Stimulated activated naive CD8-positive, alpha-beta T cell treated with anti-CD3 and anti-CD28 coated beads, Interleukin-15, Interleukin-2, amounts not matched to agents 100 ng/mL and 50 ng/mL, for 24 hours (primary cell): Measurements from ENCODE around the gene SORCS2.

Source experiments
- H3K27ac Mint-ChIP-seq: one replicate; pipeline ENCODE4 v1.8.0; 2021; ENCODE audit warnings: mild to moderate bottlenecking, mixed read lengths
- H3K27me3 Mint-ChIP-seq: one replicate; pipeline ENCODE4 v1.8.0; 2021; ENCODE audit warnings: mixed read lengths
- H3K36me3 Mint-ChIP-seq: one replicate; pipeline ENCODE4 v1.8.0; 2021; ENCODE audit warnings: low read depth, mixed read lengths
- H3K4me1 Mint-ChIP-seq: one replicate; pipeline ENCODE4 v1.8.0; 2021; ENCODE audit warnings: low read depth, mixed read lengths
- H3K4me3 Mint-ChIP-seq: one replicate; pipeline ENCODE4 v1.8.0; 2021; ENCODE audit warnings: mild to moderate bottlenecking, mixed read lengths
- H3K9me3 Mint-ChIP-seq: one replicate; pipeline ENCODE4 v1.8.0; 2021; ENCODE audit warnings: mixed read lengths

The SORCS2 gene

GRCh38 chr4:7243609-7244330 lies 51.4 kb downstream of the SORCS2 start:
- Mint-ChIP-seq H3K4me1 (no peaks in the 10 kb centered on the region), H3K27me3 (peaks cover 6% of the 10 kb centered on the region), H3K9me3 (no peaks in the 10 kb centered on the region), H3K36me3 (no peaks in the 10 kb centered on the region), H3K27ac (no peak overlapping the region), H3K4me3 (no peak overlapping the region)

DNA sequence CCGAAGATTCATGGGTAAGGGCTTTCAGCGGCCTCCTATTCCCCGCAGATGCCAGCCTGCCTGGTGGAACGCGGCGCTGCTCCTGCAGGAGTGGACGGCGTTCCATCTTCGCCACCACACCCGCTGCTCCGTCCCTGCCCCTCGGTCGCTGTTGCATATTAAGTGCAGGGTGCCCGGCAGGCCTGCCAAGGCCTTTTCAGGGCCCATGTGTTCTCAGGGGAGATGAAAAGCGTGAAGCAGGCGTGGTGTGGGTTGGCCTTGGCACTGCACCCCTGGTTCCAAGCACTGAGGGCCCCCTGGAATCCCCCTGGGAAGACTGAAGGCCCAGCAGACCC lies 52.0 kb downstream of the SORCS2 start:
- no peak overlapping the region for H3K4me3 Mint-ChIP-seq
- H3K27me3 Mint-ChIP-seq = peaks cover 6% of the 10 kb centered on the region
- H3K27ac Mint-ChIP-seq = no peak overlapping the region
- no peaks in the 10 kb centered on the region for H3K4me1 Mint-ChIP-seq
- H3K36me3 Mint-ChIP-seq = no peaks in the 10 kb centered on the region
- H3K9me3 Mint-ChIP-seq = no peaks in the 10 kb centered on the region

DNA sequence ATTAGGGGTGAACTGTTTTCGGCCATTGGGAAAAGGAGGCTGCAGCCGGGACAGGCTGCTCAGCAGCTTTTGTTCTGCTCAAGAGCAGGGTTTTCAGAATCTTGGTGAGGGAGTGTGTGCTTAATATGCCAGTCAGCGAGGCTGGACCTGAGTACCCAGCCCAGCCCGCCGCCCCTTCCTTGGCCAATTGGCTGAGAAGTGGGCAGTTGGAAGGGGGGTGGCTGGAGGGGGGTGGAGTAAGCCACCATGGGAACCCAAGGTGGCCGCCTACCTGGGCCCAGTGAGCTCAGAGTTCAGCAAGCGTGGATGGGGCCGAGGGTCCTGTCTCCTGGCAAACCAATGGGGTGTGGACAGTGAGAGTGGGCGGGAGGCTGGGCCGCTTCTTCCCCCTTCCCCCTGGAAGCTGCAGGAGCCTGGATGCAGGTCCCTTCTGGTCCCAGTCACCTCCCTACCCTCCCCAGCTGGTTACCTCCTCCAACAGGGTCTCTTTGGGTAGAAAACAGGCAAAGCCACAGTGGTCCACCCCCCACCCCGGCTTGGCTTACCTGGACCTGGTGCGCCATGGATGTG lies 52.5 kb downstream of the SORCS2 start:
- Mint-ChIP-seq H3K27me3 (peaks cover 6% of the 10 kb centered on the region), H3K9me3 (no peaks in the 10 kb centered on the region)

GRCh38 chr4:7247521-7247920 lies 55.2 kb downstream of the SORCS2 start:
- no peaks in the 10 kb centered on the region for H3K9me3 Mint-ChIP-seq

More for the DNA sequence above, 52.5 kb downstream of the SORCS2 start:
- H3K4me3 Mint-ChIP-seq = no peak overlapping the region
- H3K36me3 Mint-ChIP-seq = no peaks in the 10 kb centered on the region
- H3K27ac Mint-ChIP-seq = no peak overlapping the region
- no peaks in the 10 kb centered on the region for H3K4me1 Mint-ChIP-seq

DNA sequence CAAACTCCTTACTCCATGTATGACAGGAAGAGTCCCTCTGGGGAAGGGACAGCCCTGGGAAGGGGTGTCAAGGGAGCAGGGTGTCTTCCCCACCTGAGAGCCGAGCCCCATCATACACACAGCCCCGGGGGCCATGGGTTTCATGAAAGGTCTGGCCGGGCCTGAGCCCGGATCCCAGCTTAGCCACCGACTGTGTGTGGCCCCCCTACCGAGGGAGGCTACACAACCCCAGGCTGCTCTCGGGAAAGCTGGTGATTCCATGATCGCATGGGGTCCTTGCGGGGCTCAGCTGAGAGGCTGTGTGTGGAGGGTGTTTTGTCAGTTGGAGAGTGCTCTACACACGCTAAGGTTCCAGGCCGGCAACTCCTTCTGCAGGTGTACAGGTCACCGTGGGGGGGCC lies 55.6 kb downstream of the SORCS2 start:
- H3K4me1 Mint-ChIP-seq = no peaks in the 10 kb centered on the region
- H3K27me3 Mint-ChIP-seq = peaks cover 12% of the 10 kb centered on the region
- no peak overlapping the region for H3K27ac Mint-ChIP-seq
- no peak overlapping the region for H3K4me3 Mint-ChIP-seq
- no peaks in the 10 kb centered on the region for H3K9me3 Mint-ChIP-seq
- no peaks in the 10 kb centered on the region for H3K36me3 Mint-ChIP-seq

More at GRCh38 chr4:7247521-7247920, 55.2 kb downstream of the SORCS2 start:
- Mint-ChIP-seq H3K4me1 (no peaks in the 10 kb centered on the region), H3K36me3 (no peaks in the 10 kb centered on the region), H3K4me3 (no peak overlapping the region), H3K27ac (no peak overlapping the region), H3K27me3 (peaks cover 12% of the 10 kb centered on the region)

GRCh38 chr4:7248857-7249256 lies 56.5 kb downstream of the SORCS2 start:
- no peak overlapping the region for H3K4me3 Mint-ChIP-seq
- no peaks in the 10 kb centered on the region for H3K9me3 Mint-ChIP-seq
- no peak overlapping the region for H3K27ac Mint-ChIP-seq
- no peaks in the 10 kb centered on the region for H3K4me1 Mint-ChIP-seq
- peaks cover 12% of the 10 kb centered on the region for H3K27me3 Mint-ChIP-seq
- H3K36me3 Mint-ChIP-seq = no peaks in the 10 kb centered on the region

DNA sequence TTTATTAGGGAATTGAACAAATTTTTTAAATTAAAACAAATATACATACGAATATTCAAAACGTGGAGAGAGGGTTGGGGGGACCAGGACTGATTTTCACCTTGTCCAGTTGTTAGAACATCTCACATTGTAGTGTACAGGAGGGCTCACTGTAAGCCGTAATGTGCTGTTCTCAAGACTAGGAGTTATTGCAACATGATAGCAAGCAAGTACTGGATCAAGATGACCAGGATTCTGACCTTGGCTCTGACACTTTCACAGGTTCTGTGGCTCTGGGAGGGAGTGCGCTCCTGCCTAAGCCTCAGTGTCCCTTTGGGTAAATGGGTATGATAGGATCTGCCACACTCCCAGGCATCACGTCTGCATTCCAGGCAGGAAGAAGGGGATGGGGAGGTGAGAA lies 59.0 kb downstream of the SORCS2 start:
- Mint-ChIP-seq H3K4me1 (no peaks in the 10 kb centered on the region), H3K9me3 (no peaks in the 10 kb centered on the region), H3K27ac (no peak overlapping the region), H3K27me3 (peaks cover 12% of the 10 kb centered on the region), H3K4me3 (no peak overlapping the region), H3K36me3 (no peaks in the 10 kb centered on the region)

- peaks cover 12% of the 10 kb centered on the region for H3K27me3 Mint-ChIP-seq
- H3K9me3 Mint-ChIP-seq = no peaks in the 10 kb centered on the region
- H3K36me3 Mint-ChIP-seq = no peaks in the 10 kb centered on the region
- no peaks in the 10 kb centered on the region for H3K4me1 Mint-ChIP-seq
- no peak overlapping the region for H3K4me3 Mint-ChIP-seq
- H3K27ac Mint-ChIP-seq = no peak overlapping the region
Measured at GRCh38 chr4:7252051-7252450, 59.7 kb downstream of the SORCS2 start.

- Mint-ChIP-seq H3K36me3 (no peaks in the 10 kb centered on the region), H3K4me3 (no peak overlapping the region), H3K4me1 (no peaks in the 10 kb centered on the region), H3K9me3 (no peaks in the 10 kb centered on the region), H3K27me3 (peaks cover 12% of the 10 kb centered on the region), H3K27ac (no peak overlapping the region)
Measured at GRCh38 chr4:7252510-7253340, 60.4 kb downstream of the SORCS2 start.

GRCh38 chr4:7253341-7253700 lies 61.0 kb downstream of the SORCS2 start:
- Mint-ChIP-seq H3K4me3 (no peak overlapping the region), H3K27ac (no peak overlapping the region), H3K27me3 (peaks cover 12% of the 10 kb centered on the region), H3K9me3 (no peaks in the 10 kb centered on the region), H3K36me3 (no peaks in the 10 kb centered on the region), H3K4me1 (no peaks in the 10 kb centered on the region)

DNA sequence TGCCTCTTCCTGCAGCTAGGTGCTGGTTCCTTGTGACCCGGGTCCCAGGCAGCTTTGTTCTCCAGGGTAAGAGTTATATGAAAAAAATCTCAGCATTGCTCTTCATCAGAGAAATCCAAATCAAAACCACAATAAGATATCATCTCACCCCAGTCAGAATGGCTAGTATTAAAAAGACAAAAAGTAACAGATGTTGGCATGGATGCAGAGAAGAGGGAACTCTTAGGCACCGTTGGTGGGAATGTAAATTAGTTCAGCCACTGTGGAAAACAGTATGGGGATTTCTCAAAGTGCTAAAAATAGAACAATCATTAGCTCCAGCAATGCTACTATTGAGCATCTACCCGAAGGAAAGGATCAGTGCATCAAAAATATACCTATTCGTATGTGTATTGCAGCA lies 61.5 kb downstream of the SORCS2 start:
- Mint-ChIP-seq H3K27me3 (peaks cover 12% of the 10 kb centered on the region), H3K4me1 (no peaks in the 10 kb centered on the region), H3K36me3 (no peaks in the 10 kb centered on the region), H3K4me3 (no peak overlapping the region), H3K9me3 (no peaks in the 10 kb centered on the region), H3K27ac (no peak overlapping the region)

GRCh38 chr4:7254736-7255487 lies 62.6 kb downstream of the SORCS2 start:
- Mint-ChIP-seq H3K9me3 (no peaks in the 10 kb centered on the region), H3K4me1 (no peaks in the 10 kb centered on the region), H3K27me3 (peaks cover 12% of the 10 kb centered on the region), H3K36me3 (no peaks in the 10 kb centered on the region), H3K4me3 (no peak overlapping the region), H3K27ac (no peak overlapping the region)

- Mint-ChIP-seq H3K27me3 (peaks cover 15% of the 10 kb centered on the region), H3K27ac (no peak overlapping the region), H3K36me3 (no peaks in the 10 kb centered on the region), H3K9me3 (no peaks in the 10 kb centered on the region), H3K4me1 (no peaks in the 10 kb centered on the region), H3K4me3 (no peak overlapping the region)
Measured at GRCh38 chr4:7255488-7255881, 63.1 kb downstream of the SORCS2 start.

DNA sequence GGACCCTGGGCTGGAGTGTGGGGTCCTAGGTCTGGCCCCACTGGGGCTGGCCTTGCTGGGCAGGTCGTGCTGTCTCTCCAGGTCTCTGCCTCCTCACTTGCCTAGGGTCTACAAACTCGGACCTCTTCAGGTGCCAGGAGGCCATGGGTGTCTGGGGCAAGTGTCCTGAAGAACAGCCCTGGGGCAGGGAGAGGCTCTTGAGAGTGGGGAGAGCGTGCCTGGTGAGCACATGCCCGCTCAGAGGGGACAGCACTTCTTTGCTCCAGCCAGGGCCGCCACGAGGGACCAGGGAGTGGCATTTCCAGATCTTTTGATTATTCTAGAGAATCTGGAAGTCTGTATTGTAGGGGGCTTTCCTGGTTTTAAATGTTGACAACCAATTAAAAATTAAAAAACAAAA lies 63.7 kb downstream of the SORCS2 start:
- H3K4me1 Mint-ChIP-seq = no peaks in the 10 kb centered on the region
- no peaks in the 10 kb centered on the region for H3K36me3 Mint-ChIP-seq
- H3K27me3 Mint-ChIP-seq = peaks cover 12% of the 10 kb centered on the region
- no peak overlapping the region for H3K27ac Mint-ChIP-seq
- H3K9me3 Mint-ChIP-seq = no peaks in the 10 kb centered on the region
- H3K4me3 Mint-ChIP-seq = no peak overlapping the region
